DMS79 treated with DMSO at 0.1 percent for 48 hours (cell line): Measurements from ENCODE around the gene ABHD10.

Experiments used
- DNase-seq: peaks from one replicate; lab custom pipeline; 2025; lab: John Stamatoyannopoulos, UW

ABHD10 gene

DNA sequence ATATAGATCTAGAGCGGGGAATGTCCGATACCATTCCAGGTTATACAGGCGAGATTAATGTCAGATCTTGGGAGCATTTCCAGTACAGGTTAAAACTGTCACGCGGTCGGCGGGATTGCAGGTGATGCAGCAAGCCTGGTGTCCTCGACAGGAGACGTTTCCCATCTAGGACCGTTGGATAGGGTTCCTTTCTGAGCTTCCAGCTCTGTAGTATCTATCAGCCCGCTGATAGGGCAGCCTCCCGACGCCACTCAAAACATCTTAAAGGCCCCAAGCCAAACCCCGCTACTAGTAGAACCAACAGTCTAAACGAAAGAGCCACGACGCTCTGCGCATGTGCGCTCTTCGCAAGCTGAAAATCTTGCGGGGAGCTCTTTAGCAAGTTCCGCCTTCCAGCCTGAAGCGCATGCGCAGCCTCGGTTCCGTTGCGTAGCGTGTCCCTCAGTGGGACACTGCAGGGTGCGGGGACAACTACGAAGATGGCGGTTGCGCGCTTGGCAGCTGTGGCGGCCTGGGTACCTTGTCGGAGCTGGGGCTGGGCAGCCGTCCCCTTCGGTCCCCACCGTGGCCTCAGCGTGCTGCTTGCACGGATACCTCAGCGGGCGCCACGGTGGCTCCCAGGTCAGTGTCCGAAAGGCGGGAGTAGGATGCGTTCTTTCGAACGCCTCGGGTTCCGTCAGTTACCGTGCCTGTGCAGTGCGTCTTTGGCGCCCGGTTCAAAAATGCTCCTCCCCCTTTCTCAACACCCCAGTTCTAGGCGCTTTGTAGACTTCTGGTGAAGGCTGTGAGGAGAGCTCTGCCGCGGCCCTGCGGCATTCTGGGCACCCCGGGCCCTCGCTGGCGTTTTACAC, at the start of gene ABHD10:
Gene ABHD10 (plus strand): TSS at position 444 of the 851 bp plus-strand sequence. CDS start 36 bp downstream, at position 480.
- peak; percentile 94 for DNase-seq

DNA sequence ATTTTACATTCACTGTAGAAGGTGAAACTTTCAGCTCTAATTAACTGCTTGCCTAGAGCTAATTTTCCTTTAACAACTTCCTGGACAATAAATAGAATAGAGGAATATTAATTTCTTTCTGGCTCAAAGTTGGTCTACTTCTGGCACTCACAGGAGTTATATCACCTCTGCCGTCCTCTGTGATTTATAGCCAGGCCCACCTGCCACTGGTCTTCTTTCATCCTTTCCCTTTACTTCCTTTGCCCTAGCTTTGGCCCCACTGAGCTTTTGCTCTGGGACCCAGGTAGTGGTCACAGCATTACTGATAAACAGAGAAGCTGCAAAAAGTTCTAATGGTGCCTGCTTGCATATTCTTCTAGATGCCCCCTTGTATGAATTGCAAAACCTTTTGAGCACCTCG, 49.3 kb upstream of the ABHD10 start:
- no peak for DNase-seq

DNA sequence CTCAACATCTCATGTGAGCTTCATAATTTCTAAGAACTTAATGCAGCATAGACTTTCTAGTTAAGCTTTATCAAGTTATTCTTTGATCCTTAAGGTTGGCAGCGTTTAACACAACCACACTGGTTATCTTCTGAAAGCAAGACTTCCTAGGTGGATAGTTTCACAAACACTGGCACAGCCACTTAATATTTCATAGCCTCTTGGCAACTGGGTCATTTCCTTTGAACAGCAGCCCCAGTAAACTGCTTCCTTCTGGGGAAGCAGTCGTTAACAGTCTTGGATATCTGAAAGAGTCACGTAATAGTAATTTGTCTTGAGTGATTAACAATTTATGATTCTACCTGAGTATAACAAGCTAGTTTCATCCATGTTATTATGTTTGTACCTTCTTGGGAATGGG, 45.9 kb upstream of the ABHD10 start:
- peak; percentile 10 for DNase-seq

GRCh38 chr3:111936191-111936841, 42.5 kb upstream of the ABHD10 start:
- DNase-seq = no peak

GRCh38 chr3:111936967-111937366, 41.9 kb upstream of the ABHD10 start:
- no peak for DNase-seq

- no peak for DNase-seq
These were observed 41.0 kb upstream of the ABHD10 start for GRCh38 chr3:111937871-111938270.

DNA sequence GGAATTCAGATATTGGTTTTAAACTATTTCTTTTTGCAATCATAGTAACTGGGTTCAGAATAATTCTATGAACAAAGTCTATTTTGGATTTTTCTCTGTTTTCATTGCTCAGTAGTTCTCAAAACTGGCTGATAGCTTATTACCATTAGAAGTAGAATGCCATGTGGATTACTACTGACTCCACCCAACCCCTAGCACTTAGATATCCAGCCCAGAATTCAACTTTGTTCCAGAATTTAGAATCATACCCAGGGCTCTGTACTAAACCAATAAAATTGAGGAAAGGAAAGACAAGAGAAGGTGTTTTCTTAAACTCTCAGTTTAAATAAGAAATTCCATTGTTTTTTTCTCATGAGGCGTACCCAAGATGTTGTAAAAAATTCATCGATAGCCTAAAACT, 39.0 kb upstream of the ABHD10 start:
- no peak for DNase-seq

GRCh38 chr3:111943533-111943932, 35.3 kb upstream of the ABHD10 start:
- no peak for DNase-seq

- DNase-seq = no peak
These were observed 34.5 kb upstream of the ABHD10 start for GRCh38 chr3:111944372-111944771.

- no peak for DNase-seq
These were observed 31.6 kb upstream of the ABHD10 start for GRCh38 chr3:111947231-111947630.

- no peak for DNase-seq
These were observed 30.0 kb upstream of the ABHD10 start for GRCh38 chr3:111948786-111949185.

DNA sequence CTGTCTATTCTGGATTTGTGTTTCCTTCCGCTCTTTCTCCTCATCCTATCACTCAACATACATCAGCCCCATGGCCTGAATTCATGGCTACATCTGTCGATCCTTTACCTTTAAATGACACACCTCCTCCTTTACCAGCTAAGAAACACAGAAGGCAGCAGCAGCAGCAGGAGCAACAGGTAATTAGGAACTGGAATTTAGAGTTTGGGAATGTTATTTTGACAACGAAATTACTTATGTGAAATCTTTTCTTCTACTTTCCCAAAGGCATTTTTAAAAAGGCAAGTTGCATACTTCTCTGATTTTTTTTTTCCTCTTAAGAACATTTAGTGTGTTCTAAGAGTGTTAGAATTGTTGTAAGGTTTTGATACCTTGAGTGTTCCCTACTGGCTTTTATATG, 29.1 kb upstream of the ABHD10 start:
- no peak for DNase-seq

DNA sequence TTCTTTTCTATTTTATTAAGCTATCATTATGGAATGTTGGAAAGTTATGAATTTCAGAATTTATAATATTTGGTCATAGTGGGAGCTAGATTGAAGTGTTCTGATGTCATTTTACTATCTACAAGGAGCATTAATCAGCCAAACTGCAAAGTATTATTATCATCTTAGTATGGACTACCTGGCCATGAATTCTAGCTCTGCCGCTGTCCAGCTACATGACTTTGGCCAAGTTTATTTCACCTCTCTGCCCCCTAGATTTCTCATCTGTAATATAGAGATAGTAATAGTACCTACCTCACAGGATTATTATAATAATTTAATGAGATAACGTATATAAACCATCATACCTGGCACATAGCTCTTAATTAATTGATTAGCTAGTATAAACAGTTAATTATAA, 27.8 kb upstream of the ABHD10 start:
- no peak for DNase-seq

- DNase-seq = no peak
These were observed 26.7 kb upstream of the ABHD10 start for GRCh38 chr3:111952086-111952485.

- DNase-seq = no peak
These were observed 25.9 kb upstream of the ABHD10 start for GRCh38 chr3:111952866-111953450.

GRCh38 chr3:111954228-111954990, 24.4 kb upstream of the ABHD10 start:
- no peak for DNase-seq

GRCh38 chr3:111955876-111956275, 22.9 kb upstream of the ABHD10 start:
- no peak for DNase-seq

- DNase-seq = no peak
These were observed 22.4 kb upstream of the ABHD10 start for GRCh38 chr3:111956449-111956848.

GRCh38 chr3:111956995-111957734, 21.7 kb upstream of the ABHD10 start:
- DNase-seq = no peak

- DNase-seq = no peak
These were observed 17.2 kb upstream of the ABHD10 start for GRCh38 chr3:111961461-111962164.

DNA sequence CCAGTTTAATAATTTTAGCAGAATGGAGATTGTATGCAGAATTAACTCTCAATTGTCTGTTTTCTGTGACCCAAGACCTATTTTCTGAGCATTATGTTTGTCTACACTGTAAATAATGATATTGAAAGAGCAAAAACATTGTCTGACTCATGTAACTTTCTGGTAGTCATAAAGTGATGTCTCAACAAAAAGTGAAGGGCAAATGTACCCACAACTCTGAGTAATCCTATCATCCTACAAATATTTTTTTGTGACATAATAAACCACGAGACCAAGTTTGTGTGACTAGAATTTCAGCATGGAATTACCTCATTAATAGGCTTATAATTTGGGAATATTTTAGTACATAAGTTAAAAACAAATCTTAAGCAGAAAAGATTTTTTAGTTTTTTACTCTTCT, 15.4 kb upstream of the ABHD10 start:
- DNase-seq = no peak
